Endothelial cell of umbilical vein (primary cell): ENCODE measurements around the gene ALB. TPM values are rescaled to one million over a fixed set of nuclear protein-coding genes. Genes with fewer than 3 reads are reported as not detected.

Source experiments
- BruUV-seq: library from RNA; stranded (reverse); fragments of 400-500 nt; replicated peaks from 2 replicates; lab custom pipeline; 2021; lab: Mats Ljungman, UMichigan
- CTCF ChIA-PET: fragments of 300-600, 350-600 bp; sonication (Branson Sonifier 250); formaldehyde crosslinking; loops from one replicate; lab custom pipeline; 2021; ENCODE audit warnings: antibody characterized with exemption, inconsistent platforms; lab: Charles Lee
- POLR2A ChIA-PET: fragments of 300-600, 350-600 bp; sonication (Branson Sonifier 250); formaldehyde crosslinking; loops from one replicate; lab custom pipeline; 2021; ENCODE audit warnings: antibody characterized with exemption, inconsistent platforms; lab: Charles Lee
- DNase-seq: peaks from one replicate; pipeline ENCODE4 v3.0.0-alpha.2; 2011; ENCODE audit warnings: low read depth, low spot score
- FAIRE-seq: peaks from 2 replicates; lab custom pipeline; 2011; peaks lifted over from hg19 to GRCh38; lab: Jason Lieb, UNC
- H2AFZ ChIP-seq: 2 replicates; pipeline ENCODE4 v1.6.0; 2012; ENCODE audit warnings: low read depth, low read length, control low read depth, inconsistent platforms
- H3K27ac ChIP-seq: 2 replicates; pipeline ENCODE4 v1.5.1; 2011; ENCODE audit warnings: low read depth, mild to moderate bottlenecking, control low read depth, low read length, moderate library complexity; ENCODE audit not compliant: insufficient read depth
- H3K27me3 ChIP-seq, 2 experiments: 2 replicates each; pipeline versions ENCODE4 v1.6.0 to v1.6.1; 2011; ENCODE audit warnings: low read length in 2 of 2, mixed read lengths in 1 of 2; ENCODE audit not compliant: control insufficient read depth in 2 of 2, insufficient read depth in 2 of 2
- H3K36me3 ChIP-seq, 2 experiments: 2 replicates in 1 of 2; 3 replicates in 1 of 2; pipeline ENCODE4 v1.5.1; 2011; ENCODE audit warnings: low read length in 2 of 2, mild to moderate bottlenecking in 1 of 2, moderate library complexity in 1 of 2; ENCODE audit not compliant: control insufficient read depth in 2 of 2, insufficient read depth in 2 of 2; ENCODE audit errors: extremely low read depth in 1 of 2
- H3K4me1 ChIP-seq: 3 replicates; pipeline ENCODE4 v1.5.1; 2011; ENCODE audit warnings: mild to moderate bottlenecking, low read length; ENCODE audit not compliant: control insufficient read depth, insufficient read depth; ENCODE audit errors: extremely low read depth
- H3K4me2 ChIP-seq: 2 replicates; pipeline ENCODE4 v1.6.1; 2011; ENCODE audit warnings: low read length, control low read depth, mixed read lengths; ENCODE audit not compliant: insufficient read depth
- H3K4me3 ChIP-seq, 3 experiments: fragments of 200-600 bp in 1 of 3; sonication (generic), shearing (Covaris generic) in 1 of 3; replicated peaks in 1 of 3; 2 replicates each; pipeline ENCODE4 v1.5.1; 2011 to 2016; ENCODE audit warnings: control low read depth in 3 of 3, low read length in 3 of 3, mild to moderate bottlenecking in 2 of 3, inconsistent platforms in 1 of 3, low read depth in 1 of 3, moderate library complexity in 1 of 3; ENCODE audit not compliant: insufficient read depth in 1 of 3
- H3K79me2 ChIP-seq: 2 replicates; pipeline ENCODE4 v1.6.0; 2012; ENCODE audit warnings: low read length, inconsistent platforms; ENCODE audit not compliant: control insufficient read depth, insufficient read depth
- H3K9ac ChIP-seq: replicated peaks from 2 replicates; pipeline ENCODE3; 2011; ENCODE audit warnings: low read length, control low read depth; ENCODE audit not compliant: insufficient read depth; ENCODE audit errors: extremely low read depth
- H3K9me1 ChIP-seq: replicated peaks from 3 replicates; pipeline ENCODE4 v1.6.0; 2011; ENCODE audit warnings: mild to moderate bottlenecking, low read length; ENCODE audit not compliant: control insufficient read depth, insufficient read depth; ENCODE audit errors: extremely low read depth
- H3K9me3 ChIP-seq: replicated peaks from 2 replicates; pipeline ENCODE4 v1.5.1; 2012; ENCODE audit warnings: low read length, inconsistent platforms; ENCODE audit not compliant: control insufficient read depth, insufficient read depth
- H4K20me1 ChIP-seq: replicated peaks from 2 replicates; pipeline ENCODE3; 2011; ENCODE audit warnings: mild to moderate bottlenecking, low read length; ENCODE audit not compliant: control insufficient read depth, insufficient read depth; ENCODE audit errors: extremely low read depth
- EZH2 ChIP-seq: IDR thresholded peaks from 2 replicates; pipeline ENCODE4 v1.6.1; 2012; ENCODE audit warnings: borderline replicate concordance, low read depth, mild to moderate bottlenecking, moderate library complexity, low read length, inconsistent platforms; ENCODE audit not compliant: severe bottlenecking
- FOS ChIP-seq: IDR thresholded peaks from 2 replicates; pipeline ENCODE4 v1.6.1; 2011; ENCODE audit warnings: mild to moderate bottlenecking, low read length, moderate library complexity, borderline replicate concordance; ENCODE audit not compliant: insufficient read depth
- GATA2 ChIP-seq: IDR thresholded peaks from 2 replicates; pipeline ENCODE4 v1.7.0; 2011; ENCODE audit warnings: low read depth, mild to moderate bottlenecking, moderate library complexity, mixed read lengths, low read length; ENCODE audit not compliant: insufficient read length, insufficient read depth
- JUN ChIP-seq: IDR thresholded peaks from 2 replicates; pipeline ENCODE4 v1.6.1; 2011; ENCODE audit warnings: borderline replicate concordance, low read depth; ENCODE audit not compliant: insufficient read length, insufficient read depth
- MYC ChIP-seq: IDR thresholded peaks from one replicate; pipeline ENCODE4 v1.6.1; 2011; ENCODE audit warnings: mild to moderate bottlenecking, low read depth, low read length
- POLR2A ChIP-seq: IDR thresholded peaks from 2 replicates; pipeline ENCODE4 v1.6.1; 2012; ENCODE audit warnings: low read depth, mild to moderate bottlenecking, control low read depth, low read length
- POLR2AphosphoS5 ChIP-seq: IDR thresholded peaks from 2 replicates; pipeline ENCODE4 v1.6.1; 2012; ENCODE audit warnings: low read depth, mild to moderate bottlenecking, control low read depth, low read length, moderate library complexity; ENCODE audit not compliant: insufficient read depth
- dilution Hi-C: fragments of 300-500 bp; cut with MboI; formaldehyde crosslinking; loops from one replicate; pipeline ENCODE4 v1.15.0; 2019; ENCODE audit warnings: low sequenced_read_pairs; ENCODE audit not compliant: extremely low pct_ligation_motif_present
- intact Hi-C: fragments of 100-400 bp; cut with micrococcal nuclease; formaldehyde crosslinking; loops from one replicate; pipeline ENCODE4 v1.10.0; 2022
- polyA plus RNA-seq, 4 experiments: library from polyadenylated mRNA; depleted of rRNA in 3 of 4; stranded (reverse) in 3 of 4; unstranded in 1 of 4; fragments of >200 nt; gene quantifications; 2 replicates each; pipeline versions ENCODE4 v1.2.1 to v1.2.3, GENCODE V29; 2011 to 2012; ENCODE audit warnings: missing spikeins in 1 of 4
- total RNA-seq: library from RNA; stranded (reverse); gene quantifications from 2 replicates; pipeline ENCODE4 v1.2.3, GENCODE V29; 2021
- TF ChIP-seq, protein P1 (sequence below), 2 donors: IDR thresholded peaks; 1 replicate in 1 of 2; 2 replicates in 1 of 2; pipeline ENCODE4 v1.5.1; 2011; ENCODE audit warnings: low read length in 2 of 2, mild to moderate bottlenecking in 2 of 2, moderate library complexity in 2 of 2, control low read depth in 1 of 2, inconsistent platforms in 1 of 2, low read depth in 1 of 2; ENCODE audit not compliant: insufficient read depth in 1 of 2; ENCODE audit errors: extremely low read depth in 1 of 2
- TF ChIP-seq, protein P2 (sequence below): IDR thresholded peaks from 2 replicates; pipeline ENCODE4 v1.6.1; 2011; ENCODE audit not compliant: insufficient read depth, insufficient read length

Gene ALB
- total and polyA plus RNA-seq, 2 donors (not counting 3 experiments of a cell fraction or from before 2014, with no cell fraction given), result not detected

DNA sequence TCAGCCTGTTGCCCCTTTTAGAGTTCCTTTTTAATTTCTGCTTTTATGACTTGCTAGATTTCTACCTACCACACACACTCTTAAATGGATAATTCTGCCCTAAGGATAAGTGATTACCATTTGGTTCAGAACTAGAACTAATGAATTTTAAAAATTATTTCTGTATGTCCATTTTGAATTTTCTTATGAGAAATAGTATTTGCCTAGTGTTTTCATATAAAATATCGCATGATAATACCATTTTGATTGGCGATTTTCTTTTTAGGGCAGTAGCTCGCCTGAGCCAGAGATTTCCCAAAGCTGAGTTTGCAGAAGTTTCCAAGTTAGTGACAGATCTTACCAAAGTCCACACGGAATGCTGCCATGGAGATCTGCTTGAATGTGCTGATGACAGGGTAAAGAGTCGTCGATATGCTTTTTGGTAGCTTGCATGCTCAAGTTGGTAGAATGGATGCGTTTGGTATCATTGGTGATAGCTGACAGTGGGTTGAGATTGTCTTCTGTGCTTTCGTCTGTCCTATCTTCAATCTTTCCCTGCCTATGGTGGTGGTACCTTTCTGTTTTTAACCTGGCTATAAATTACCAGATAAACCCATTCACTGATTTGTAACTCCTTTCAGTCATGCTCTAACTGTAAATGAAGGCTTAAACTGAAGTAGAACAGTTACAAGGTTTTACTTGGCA is 7.8 kb downstream of the ALB start:
- no peaks in the 10 kb centered on the region for H3K9me3 ChIP-seq
- ChIA-PET POLR2A (no interaction called here), CTCF (no interaction called here)
- no peaks in the 10 kb centered on the region for H4K20me1 ChIP-seq
- H3K36me3 ChIP-seq, result no peaks in the 10 kb centered on the region
- H3K4me2 ChIP-seq, result no peak overlapping the region
- BruUV-seq, result no TSS peak
- no peak overlapping the region for H2AFZ ChIP-seq
- TF ChIP-seq MYC (no peak), GATA2 (no peak), POLR2A (no peak), POLR2AphosphoS5 (no peak), EZH2 (no peak), JUN (no peak), FOS (no peak)
- TF ChIP-seq, protein P1, sequence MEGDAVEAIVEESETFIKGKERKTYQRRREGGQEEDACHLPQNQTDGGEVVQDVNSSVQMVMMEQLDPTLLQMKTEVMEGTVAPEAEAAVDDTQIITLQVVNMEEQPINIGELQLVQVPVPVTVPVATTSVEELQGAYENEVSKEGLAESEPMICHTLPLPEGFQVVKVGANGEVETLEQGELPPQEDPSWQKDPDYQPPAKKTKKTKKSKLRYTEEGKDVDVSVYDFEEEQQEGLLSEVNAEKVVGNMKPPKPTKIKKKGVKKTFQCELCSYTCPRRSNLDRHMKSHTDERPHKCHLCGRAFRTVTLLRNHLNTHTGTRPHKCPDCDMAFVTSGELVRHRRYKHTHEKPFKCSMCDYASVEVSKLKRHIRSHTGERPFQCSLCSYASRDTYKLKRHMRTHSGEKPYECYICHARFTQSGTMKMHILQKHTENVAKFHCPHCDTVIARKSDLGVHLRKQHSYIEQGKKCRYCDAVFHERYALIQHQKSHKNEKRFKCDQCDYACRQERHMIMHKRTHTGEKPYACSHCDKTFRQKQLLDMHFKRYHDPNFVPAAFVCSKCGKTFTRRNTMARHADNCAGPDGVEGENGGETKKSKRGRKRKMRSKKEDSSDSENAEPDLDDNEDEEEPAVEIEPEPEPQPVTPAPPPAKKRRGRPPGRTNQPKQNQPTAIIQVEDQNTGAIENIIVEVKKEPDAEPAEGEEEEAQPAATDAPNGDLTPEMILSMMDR (IDR thresholded peaks at IDR 0.05; ENCODE audit: extremely low read depth in 1 of 2, insufficient read depth in 1 of 2, low read depth in 1 of 2, low read length in 2 of 2), result no peak
- TF ChIP-seq, protein P2, sequence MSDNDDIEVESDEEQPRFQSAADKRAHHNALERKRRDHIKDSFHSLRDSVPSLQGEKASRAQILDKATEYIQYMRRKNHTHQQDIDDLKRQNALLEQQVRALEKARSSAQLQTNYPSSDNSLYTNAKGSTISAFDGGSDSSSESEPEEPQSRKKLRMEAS, result no peak
- no peak overlapping the region for H3K9ac ChIP-seq
- H3K9me1 ChIP-seq, result no peaks in the 10 kb centered on the region
- H3K4me1 ChIP-seq, result no peaks in the 10 kb centered on the region
- dilution Hi-C loops (no loop called here), intact Hi-C loops (no loop called here)
- peaks cover 0 to 6% of the 10 kb centered on the region in 2 experiments for H3K27me3 ChIP-seq
- no peak overlapping the region for H3K4me3 ChIP-seq
- DNase-seq, result no peak
- H3K79me2 ChIP-seq, result no peaks in the 10 kb centered on the region
- no peak for FAIRE-seq
- H3K27ac ChIP-seq, result no peak overlapping the region
